ENCODE results near the gene BRIX1. TPM values are rescaled to one million over a fixed set of nuclear protein-coding genes. Genes with fewer than 3 reads are reported as not detected.
A peak's percentile ranks its signal among the peaks of the same experiment; 100 is the strongest.

Gene BRIX1
- total RNA-seq, 2 donors from 2014 or later, result 16.8 to 33.5 TPM

DNA sequence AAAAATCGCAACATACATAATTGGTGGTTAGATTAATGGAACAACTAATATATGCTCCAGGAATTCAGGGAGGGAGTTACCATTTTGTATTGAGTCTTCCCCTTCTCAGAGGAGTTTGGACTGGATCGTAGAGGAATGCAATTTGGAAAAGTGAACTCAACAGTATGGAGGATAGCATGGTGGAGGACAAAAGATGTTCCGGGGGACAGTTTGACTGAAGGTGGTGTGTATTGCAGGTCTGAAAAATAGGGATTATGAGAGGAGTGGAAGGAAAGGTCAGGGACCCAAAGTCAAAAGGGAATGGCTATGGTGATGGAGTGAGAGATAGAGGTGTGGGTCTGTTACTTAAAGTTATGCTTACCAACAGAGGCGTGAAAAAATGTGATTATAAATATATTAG is 15.4 kb downstream of the BRIX1 start:
- Histone ChIP-seq H3K36me3 (peaks cover 7% of the 10 kb centered on the region), H3K27me3 (replicated peaks; ENCODE audit: insufficient read depth) (no peaks in the 10 kb centered on the region), H3K27ac (peak overlapping the region in 1 of 2 donors; percentile 88), H3K9me3 (no peaks in the 10 kb centered on the region), H3K4me1 (ENCODE audit: control insufficient read depth in 1 of 2, low read depth in 2 of 2) (peaks cover 12 to 25% of the 10 kb centered on the region in 2 donors), H3K4me3 (peak overlapping the region; percentile 81)
- ATAC-seq (ENCODE audit: insufficient number of reproducible peaks, low FRiP score, low read depth) (no peak), DNase-seq (ENCODE audit: low spot score) (no peak)
- TF ChIP-seq, protein P1, sequence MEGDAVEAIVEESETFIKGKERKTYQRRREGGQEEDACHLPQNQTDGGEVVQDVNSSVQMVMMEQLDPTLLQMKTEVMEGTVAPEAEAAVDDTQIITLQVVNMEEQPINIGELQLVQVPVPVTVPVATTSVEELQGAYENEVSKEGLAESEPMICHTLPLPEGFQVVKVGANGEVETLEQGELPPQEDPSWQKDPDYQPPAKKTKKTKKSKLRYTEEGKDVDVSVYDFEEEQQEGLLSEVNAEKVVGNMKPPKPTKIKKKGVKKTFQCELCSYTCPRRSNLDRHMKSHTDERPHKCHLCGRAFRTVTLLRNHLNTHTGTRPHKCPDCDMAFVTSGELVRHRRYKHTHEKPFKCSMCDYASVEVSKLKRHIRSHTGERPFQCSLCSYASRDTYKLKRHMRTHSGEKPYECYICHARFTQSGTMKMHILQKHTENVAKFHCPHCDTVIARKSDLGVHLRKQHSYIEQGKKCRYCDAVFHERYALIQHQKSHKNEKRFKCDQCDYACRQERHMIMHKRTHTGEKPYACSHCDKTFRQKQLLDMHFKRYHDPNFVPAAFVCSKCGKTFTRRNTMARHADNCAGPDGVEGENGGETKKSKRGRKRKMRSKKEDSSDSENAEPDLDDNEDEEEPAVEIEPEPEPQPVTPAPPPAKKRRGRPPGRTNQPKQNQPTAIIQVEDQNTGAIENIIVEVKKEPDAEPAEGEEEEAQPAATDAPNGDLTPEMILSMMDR (IDR thresholded peaks at IDR 0.05), result no peak

DNA sequence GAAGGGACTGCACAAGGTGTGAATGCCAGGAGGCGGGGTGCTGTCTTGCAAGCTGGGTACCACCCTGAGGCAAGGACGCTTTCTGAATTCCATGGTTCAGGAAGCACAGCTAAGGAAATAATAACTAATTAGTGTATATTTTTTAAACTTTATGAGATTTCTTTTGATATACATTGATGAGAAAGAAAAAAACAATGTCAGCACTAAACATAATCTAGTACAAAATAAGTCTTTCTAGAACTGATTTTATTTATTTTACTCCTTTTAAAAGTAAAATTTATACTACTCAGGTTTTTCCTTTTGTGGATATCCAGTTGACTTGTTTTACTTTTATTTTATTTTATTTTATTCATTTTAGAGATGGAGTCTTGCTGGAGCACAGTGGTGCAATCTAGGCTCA is 17.4 kb downstream of the BRIX1 start:
- no peak for DNase-seq (ENCODE audit: low spot score)
- TF ChIP-seq, protein P1 (IDR thresholded peaks at IDR 0.05), result no peak

DNA sequence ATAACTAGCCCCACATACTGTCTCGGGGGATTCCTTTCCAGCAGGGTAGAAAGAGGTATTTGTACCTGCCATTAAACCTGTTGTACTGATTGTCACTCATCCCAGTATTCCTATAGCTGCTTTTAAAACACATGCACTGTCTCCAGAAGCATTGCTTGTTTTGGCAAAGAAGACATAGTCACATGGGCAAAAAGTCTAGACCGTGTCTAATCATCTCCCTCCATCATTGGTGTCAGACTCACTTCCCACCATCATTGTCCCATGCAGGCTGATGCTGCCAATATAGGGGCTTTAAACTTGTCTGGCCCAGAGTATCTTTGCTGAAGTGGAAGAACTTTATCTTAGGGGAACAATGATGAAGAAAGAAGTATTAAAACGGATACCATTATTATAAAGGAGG is 26.4 kb downstream of the BRIX1 start:
- H3K9me3 ChIP-seq, result no peaks in the 10 kb centered on the region
- H3K4me1 ChIP-seq (ENCODE audit: control insufficient read depth in 1 of 2, low read depth in 2 of 2), result no peaks in the 10 kb centered on the region
- ATAC-seq (ENCODE audit: insufficient number of reproducible peaks, low FRiP score, low read depth) (no peak), DNase-seq (ENCODE audit: low spot score) (no peak)
- H3K27ac ChIP-seq, result no peak overlapping the region
- TF ChIP-seq, protein P1 (IDR thresholded peaks at IDR 0.05), result no peak
- H3K27me3 ChIP-seq (replicated peaks; ENCODE audit: insufficient read depth), result no peaks in the 10 kb centered on the region
- H3K36me3 ChIP-seq, result peaks cover 54% of the 10 kb centered on the region
- no peak overlapping the region for H3K4me3 ChIP-seq

More for the DNA sequence above, 17.4 kb downstream of the BRIX1 start:
- ATAC-seq (ENCODE audit: insufficient number of reproducible peaks, low FRiP score, low read depth), result no peak
- Histone ChIP-seq H3K36me3 (peaks cover 13% of the 10 kb centered on the region), H3K4me1 (ENCODE audit: control insufficient read depth in 1 of 2, low read depth in 2 of 2) (peaks cover 12 to 25% of the 10 kb centered on the region in 2 donors), H3K27me3 (replicated peaks; ENCODE audit: insufficient read depth) (no peaks in the 10 kb centered on the region), H3K27ac (no peak overlapping the region), H3K9me3 (no peaks in the 10 kb centered on the region), H3K4me3 (no peak overlapping the region)

DNA sequence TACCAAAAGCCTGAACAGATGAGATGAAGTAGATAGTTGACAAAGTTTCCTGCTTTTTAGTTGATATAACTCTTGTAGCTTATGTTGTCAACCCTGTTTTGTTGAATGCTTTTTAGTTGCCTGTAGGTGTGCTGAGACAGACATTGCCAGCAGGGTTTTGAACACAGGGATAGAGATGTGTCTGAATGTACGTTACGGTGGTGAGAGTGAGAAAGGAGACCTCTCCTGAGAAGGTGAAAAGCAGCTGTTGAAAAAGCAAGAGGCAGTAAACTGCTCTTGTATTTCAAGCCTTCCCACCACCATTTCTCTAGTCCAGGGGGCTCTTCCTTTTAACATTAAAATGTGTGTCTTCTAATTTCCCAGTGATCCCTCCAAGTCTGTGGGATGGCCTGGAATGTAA is 28.5 kb downstream of the BRIX1 start:
- ATAC-seq (ENCODE audit: insufficient number of reproducible peaks, low FRiP score, low read depth) (no peak), DNase-seq (ENCODE audit: low spot score) (no peak)
- TF ChIP-seq, protein P1 (IDR thresholded peaks at IDR 0.05), result no peak
- Histone ChIP-seq H3K36me3 (peaks cover 35% of the 10 kb centered on the region), H3K27ac (no peak overlapping the region), H3K27me3 (replicated peaks; ENCODE audit: insufficient read depth) (no peaks in the 10 kb centered on the region), H3K4me3 (no peak overlapping the region), H3K4me1 (ENCODE audit: control insufficient read depth in 1 of 2, low read depth in 2 of 2) (no peaks in the 10 kb centered on the region), H3K9me3 (no peaks in the 10 kb centered on the region)

DNA sequence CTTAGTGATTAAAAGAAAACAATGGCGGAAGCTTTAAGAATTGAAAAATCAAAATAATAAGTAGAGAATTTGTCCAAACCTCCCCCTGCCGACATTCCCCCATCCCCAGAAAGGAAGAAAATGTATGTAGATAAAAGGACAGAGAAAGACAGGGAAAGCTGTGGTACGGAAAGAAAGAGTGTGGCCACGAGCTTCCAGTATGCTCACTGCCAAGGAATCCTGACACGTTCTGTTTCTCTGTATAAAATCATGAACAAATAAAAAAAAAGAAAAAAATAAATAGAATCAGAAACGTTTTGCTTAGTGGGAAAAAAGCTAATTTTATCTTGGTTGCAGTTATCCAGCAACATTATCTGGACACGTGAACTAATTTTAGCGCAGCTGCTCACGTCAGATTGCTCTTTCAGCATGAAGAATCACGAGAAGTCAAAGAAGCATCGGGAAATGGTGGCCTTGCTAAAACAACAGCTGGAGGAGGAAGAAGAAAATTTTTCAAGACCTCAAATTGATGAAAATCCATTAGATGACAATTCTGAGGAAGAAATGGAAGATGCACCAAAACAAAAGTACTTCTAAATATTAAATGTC is 29.0 kb downstream of the BRIX1 start:
- ATAC-seq (ENCODE audit: insufficient number of reproducible peaks, low FRiP score, low read depth), result no peak
- Histone ChIP-seq H3K36me3 (peaks cover 35% of the 10 kb centered on the region), H3K27ac (no peak overlapping the region)

More for the DNA sequence above, 29.0 kb downstream of the BRIX1 start:
- Histone ChIP-seq H3K9me3 (no peaks in the 10 kb centered on the region), H3K27me3 (replicated peaks; ENCODE audit: insufficient read depth) (no peaks in the 10 kb centered on the region), H3K4me1 (ENCODE audit: control insufficient read depth in 1 of 2, low read depth in 2 of 2) (no peaks in the 10 kb centered on the region), H3K4me3 (no peak overlapping the region)
- no peak for DNase-seq (ENCODE audit: low spot score)
- TF ChIP-seq, protein P1 (IDR thresholded peaks at IDR 0.05), result no peak

All from thoracic aorta (tissue), 2 donors.